ENCODE data around the gene DOP1A. TPM values are rescaled to one million over a fixed set of nuclear protein-coding genes. Genes with fewer than 3 reads are reported as not detected.
A peak's percentile ranks its signal among the peaks of the same experiment; 100 is the strongest.

DOP1A gene
- total and polyA plus RNA-seq, 2 of the 4 experiments (the other 2 are of a cell fraction) = 6.0 to 32.4 TPM

GRCh38 chr6:83192456-83192855 is 125.0 kb downstream of the DOP1A start:
- peak overlapping the region; percentile 24 to 83; a peak in 3 of 4 replicates for H4K8ac ChIP-seq (ENCODE audit: low read depth in 2 of 2, low read length in 2 of 2)
- 7% methylated on average over 2 of the region's 4 CpGs; no CpG with 5 or more reads in 1 of the 2 experiments for WGBS, 2 experiments (ENCODE audit: extremely low coverage in 2 of 2, insufficient read length in 1 of 2)
- no peak for ATAC-seq (ENCODE audit: low read depth)
- CTCF ChIA-PET = no interaction called here
- dilution Hi-C loops (cut with HindIII; ENCODE audit: low sequenced_read_pairs, unreplicated experiment) (no loop called here), intact Hi-C loops (cut with micrococcal nuclease) (no loop called here), in situ Hi-C loops (cut with MboI; ENCODE audit: low sequenced_read_pairs) (loop anchor here (10.0 kb wide), 1 partner anchor 948 kb away; the partner anchor contains the start of gene IBTK)
- peak overlapping the region; percentile 99 for H3K4me2 ChIP-seq (ENCODE audit: low read depth, low read length)
- peak overlapping the region; percentile 97 for H3K27ac ChIP-seq (ENCODE audit: insufficient read depth, low read length)
- peak overlapping the region; percentile 91 for H3K4me3 ChIP-seq (ENCODE audit: insufficient read depth, low read depth, low read length)
- TF ChIP-seq USF2 (IDR thresholded peaks at IDR 0.05; ENCODE audit: low read depth, low read length) (no peak), SMC3 (IDR thresholded peaks at IDR 0.05; ENCODE audit: low read depth, low read length) (no peak), FOS (IDR thresholded peaks at IDR 0.05; ENCODE audit: low read depth, low read length) (no peak), POLR2A (IDR thresholded peaks at IDR 0.05; ENCODE audit: low read depth, low read length) (no peak), MXI1 (IDR thresholded peaks at IDR 0.05; ENCODE audit: borderline replicate concordance, low read depth, low read length) (no peak), MAFK (IDR thresholded peaks at IDR 0.05; ENCODE audit: low read depth, low read length) (no peak), NFE2L2 (IDR thresholded peaks at IDR 0.05; ENCODE audit: low read depth, low read length) (no peak), MAZ (IDR thresholded peaks at IDR 0.05; ENCODE audit: borderline replicate concordance, low read depth, low read length) (no peak), ELK1 (IDR thresholded peaks at IDR 0.05; ENCODE audit: borderline replicate concordance, low read depth, low read length) (no peak), CEBPB (IDR thresholded peaks at IDR 0.05; ENCODE audit: low read depth, low read length) (no peak), RFX5 (IDR thresholded peaks at IDR 0.05; ENCODE audit: low read depth, low read length) (no peak), RCOR1 (IDR thresholded peaks at IDR 0.05; ENCODE audit: insufficient replicate concordance, low read length) (no peak), BHLHE40 (IDR thresholded peaks at IDR 0.05; ENCODE audit: low read depth, low read length) (no peak), CTCF (conservative IDR thresholded peaks at IDR 0.05; ENCODE audit: low read depth, low read length) (no peak), CHD1 (IDR thresholded peaks at IDR 0.05; ENCODE audit: low read depth, low read length) (no peak), RAD21 (IDR thresholded peaks at IDR 0.05; ENCODE audit: low read length) (no peak)
- peaks cover 28% of the 10 kb centered on the region for H4K20me1 ChIP-seq (ENCODE audit: insufficient read depth, low read length)
- H2AFZ ChIP-seq (replicated peaks; ENCODE audit: low read length, poor library complexity) = peak overlapping the region; percentile 94
- H4K91ac ChIP-seq (ENCODE audit: insufficient read depth, low read depth, low read length) = peak overlapping the region; percentile 80; the same call in 1 of the 2 replicates
- H3K56ac ChIP-seq (ENCODE audit: extremely low read depth, insufficient read depth, low read length) = peak overlapping the region; percentile 59; the same call in 1 of the 2 replicates
- peak overlapping the region; percentile 97 for H3K9ac ChIP-seq (ENCODE audit: low read depth, low read length)
- no peak overlapping the region; the same call in 1 of the 2 replicates for H2AK5ac ChIP-seq (ENCODE audit: low read depth, low read length)
- no peaks in the 10 kb centered on the region for H3K9me3 ChIP-seq (ENCODE audit: control insufficient read depth, insufficient read depth, low read length)
- H2BK15ac ChIP-seq (ENCODE audit: low read depth, low read length) = no peak overlapping the region
- DNase-seq = no peak
- no peak overlapping the region for H2AK9ac ChIP-seq (replicated peaks; ENCODE audit: low read depth, low read length, poor library complexity)
- peaks cover 17% of the 10 kb centered on the region for H3K36me3 ChIP-seq (ENCODE audit: control insufficient read depth, insufficient read depth, low read length)
- no peak overlapping the region for H2BK120ac ChIP-seq (ENCODE audit: low read depth, low read length)
- peaks cover 8% of the 10 kb centered on the region for H3K4me1 ChIP-seq (ENCODE audit: control insufficient read depth, insufficient read depth, low read length)
- H3K79me1 ChIP-seq (ENCODE audit: low read depth in 1 of 2, low read length in 2 of 2) = peaks cover 20 to 50% of the 10 kb centered on the region in 2 experiments
- peak overlapping the region; percentile 30; the same call in 1 of the 2 replicates for H4K5ac ChIP-seq (ENCODE audit: low read depth, low read length)
- no peak overlapping the region for H2BK20ac ChIP-seq (ENCODE audit: low read depth, low read length)
- peak overlapping the region; percentile 75 for H2BK5ac ChIP-seq (ENCODE audit: low read depth, low read length, poor library complexity, severe bottlenecking)
- H3K27me3 ChIP-seq (ENCODE audit: control insufficient read depth, insufficient read depth, low read length) = no peaks in the 10 kb centered on the region
- BruUV-seq (replicated peaks) = no TSS peak
- peak overlapping the region; percentile 92 for H3K23ac ChIP-seq (ENCODE audit: low read depth, low read length)
- POLR2A ChIA-PET (ENCODE audit: unreplicated experiment) = no interaction called here
- peak overlapping the region; percentile 20; the same call in 1 of the 2 replicates for H3K18ac ChIP-seq (ENCODE audit: low read depth, low read length)
- peak overlapping the region; percentile 90 for H3K4ac ChIP-seq (ENCODE audit: low read depth, low read length)
- H3K14ac ChIP-seq (replicated peaks; ENCODE audit: low read depth, low read length) = peak overlapping the region; percentile 95
- H3K9me1 ChIP-seq (ENCODE audit: insufficient read depth, low read length) = peaks cover 14% of the 10 kb centered on the region

All from IMR-90 (cell line).